Measurements from ENCODE around the gene CCNYL1. TPM values are rescaled to one million over a fixed set of nuclear protein-coding genes. Genes with fewer than 3 reads are reported as not detected.

Gene CCNYL1
- polyA plus RNA-seq, 1 donor from 2014 or later: 14.7 TPM

GRCh38 chr2:207674826-207675225 lies 36.6 kb upstream of the CCNYL1 start:
- Histone ChIP-seq H3K9me2 (ENCODE audit: insufficient read depth, low read length) (no peaks in the 10 kb centered on the region), H3K4me2 (ENCODE audit: low read length) (no peak overlapping the region), H3K9me3 (ENCODE audit: low read length) (no peaks in the 10 kb centered on the region), H3F3A (ENCODE audit: insufficient read depth, low read length, poor library complexity, severe bottlenecking) (no peaks in the 10 kb centered on the region), H3K27ac (ENCODE audit: low read length) (no peak overlapping the region), H3K27me3 (ENCODE audit: insufficient read depth, low read depth, low read length) (no peaks in the 10 kb centered on the region), H2AFZ (ENCODE audit: low read depth, low read length) (no peak overlapping the region), H3K79me2 (replicated peaks; ENCODE audit: insufficient read depth, low read length) (no peaks in the 10 kb centered on the region), H3K9ac (ENCODE audit: low read length) (no peak overlapping the region), H3K4me3 (ENCODE audit: low read length) (no peak overlapping the region), H4K20me1 (ENCODE audit: insufficient read depth) (no peaks in the 10 kb centered on the region), H3K36me3 (ENCODE audit: insufficient read depth, low read length) (no peaks in the 10 kb centered on the region)
- TF ChIP-seq REST (IDR thresholded peaks at IDR 0.05; ENCODE audit: borderline replicate concordance): no peak
- no peak for TF ChIP-seq RAD21 (conservative IDR thresholded peaks at IDR 0.05)
- TF ChIP-seq POLR2AphosphoS5 (IDR thresholded peaks at IDR 0.05): no peak

- no peak overlapping the region for H3K4me2 ChIP-seq (ENCODE audit: low read length)
- H4K20me1 ChIP-seq (ENCODE audit: insufficient read depth): no peaks in the 10 kb centered on the region
- no peak overlapping the region for H3K9ac ChIP-seq (ENCODE audit: low read length)
- no peaks in the 10 kb centered on the region for H3F3A ChIP-seq (ENCODE audit: insufficient read depth, low read length, poor library complexity, severe bottlenecking)
- no peaks in the 10 kb centered on the region for H3K9me3 ChIP-seq (ENCODE audit: low read length)
- no peak overlapping the region for H3K4me3 ChIP-seq (ENCODE audit: low read length)
- no peaks in the 10 kb centered on the region for H3K9me2 ChIP-seq (ENCODE audit: insufficient read depth, low read length)
- H3K79me2 ChIP-seq (replicated peaks; ENCODE audit: insufficient read depth, low read length): no peaks in the 10 kb centered on the region
- H3K27ac ChIP-seq (ENCODE audit: low read length): no peak overlapping the region
- no peaks in the 10 kb centered on the region for H3K36me3 ChIP-seq (ENCODE audit: insufficient read depth, low read length)
- H2AFZ ChIP-seq (ENCODE audit: low read depth, low read length): no peak overlapping the region
- TF ChIP-seq EP300 (conservative IDR thresholded peaks at IDR 0.05; ENCODE audit: poor library complexity, severe bottlenecking) (no peak), RAD21 (conservative IDR thresholded peaks at IDR 0.05) (no peak), MXI1 (conservative IDR thresholded peaks at IDR 0.05; ENCODE audit: poor library complexity, severe bottlenecking) (no peak), EZH2 (IDR thresholded peaks at IDR 0.05; ENCODE audit: borderline replicate concordance, insufficient read depth, low read length, poor library complexity, severe bottlenecking) (no peak), POLR2AphosphoS5 (IDR thresholded peaks at IDR 0.05) (no peak), TAF1 (IDR thresholded peaks at IDR 0.05; ENCODE audit: low read depth) (no peak), REST (IDR thresholded peaks at IDR 0.05; ENCODE audit: borderline replicate concordance) (no peak), SMC3 (conservative IDR thresholded peaks at IDR 0.05; ENCODE audit: poor library complexity) (no peak), CTCF (IDR thresholded peaks at IDR 0.05; ENCODE audit: poor library complexity, severe bottlenecking) (no peak)
- no peaks in the 10 kb centered on the region for H3K27me3 ChIP-seq (ENCODE audit: insufficient read depth, low read depth, low read length)
These were observed 34.5 kb upstream of the CCNYL1 start for GRCh38 chr2:207676827-207677354.

Data from neural cell (in vitro differentiated cells).